Natural killer cell (primary cell): ENCODE data around the gene RASGRP3. TPM values are rescaled to one million over a fixed set of nuclear protein-coding genes. Genes with fewer than 3 reads are reported as not detected.

Source experiments
- ATAC-seq, 3 donors: fragments of 150-1000 bp in 2 of 3; fragments of 200-7000 bp in 1 of 3; cut with Tn5 transposase; 1 replicate in 1 of 3; 2 replicates in 2 of 3; pipeline ENCODE4 v1.10.0; 2021; ENCODE audit warnings: mild to moderate bottlenecking in 2 of 3, moderate library complexity in 2 of 3
- DNase-seq, 2 donors: peaks; one replicate each; pipeline versions ENCODE4 v3.0.0 to v3.0.0-alpha.2; 2013 to 2021; ENCODE audit warnings: mixed read lengths in 1 of 2
- H3K27ac ChIP-seq: one replicate; pipeline ENCODE4 v1.5.1; 2013; ENCODE audit warnings: mild to moderate bottlenecking, low read length
- H3K27me3 ChIP-seq: one replicate; pipeline ENCODE4 v1.6.1; 2013; ENCODE audit warnings: low read length; ENCODE audit not compliant: control insufficient read depth, insufficient read depth
- H3K36me3 ChIP-seq: one replicate; pipeline ENCODE4 v1.6.1; 2013; ENCODE audit warnings: low read length; ENCODE audit not compliant: control insufficient read depth, insufficient read depth
- H3K4me1 ChIP-seq: one replicate; pipeline ENCODE4 v1.6.1; 2013; ENCODE audit warnings: low read length; ENCODE audit not compliant: control insufficient read depth, insufficient read depth
- H3K4me3 ChIP-seq: one replicate; pipeline ENCODE4 v1.5.1; 2013; ENCODE audit warnings: low read length
- H3K9me3 ChIP-seq: one replicate; pipeline ENCODE4 v1.6.1; 2013; ENCODE audit warnings: low read length; ENCODE audit not compliant: control insufficient read depth, insufficient read depth
- H3K27ac Mint-ChIP-seq, 2 donors: one replicate each; pipeline ENCODE4 v1.8.0; 2022; ENCODE audit warnings: mild to moderate bottlenecking in 2 of 2, mixed read lengths in 2 of 2, moderate library complexity in 1 of 2
- H3K27me3 Mint-ChIP-seq, 2 donors: one replicate each; pipeline ENCODE4 v1.8.0; 2022; ENCODE audit warnings: low read depth in 2 of 2, mixed read lengths in 2 of 2
- H3K36me3 Mint-ChIP-seq: one replicate; pipeline ENCODE4 v1.8.0; 2022; ENCODE audit warnings: mixed read lengths
- H3K4me1 Mint-ChIP-seq, 2 donors: one replicate each; pipeline ENCODE4 v1.8.0; 2022; ENCODE audit warnings: mixed read lengths in 2 of 2
- H3K4me3 Mint-ChIP-seq: one replicate; pipeline ENCODE4 v1.8.0; 2022; ENCODE audit warnings: mild to moderate bottlenecking, moderate library complexity, mixed read lengths
- H3K9me3 Mint-ChIP-seq, 2 donors: one replicate each; pipeline ENCODE4 v1.8.0; 2022; ENCODE audit warnings: mixed read lengths in 2 of 2
- WGBS: methylation state at CpG from one replicate; pipeline ENCODE4 v1.1.7; 2013; ENCODE audit warnings: missing lambda C conversion rate; ENCODE audit not compliant: insufficient coverage; 5-methylcytosine and 5-hydroxymethylcytosine counted together
- intact Hi-C: fragments of 100-400 bp; cut with micrococcal nuclease; formaldehyde crosslinking; loops from one replicate; pipeline ENCODE4 v1.14.2; 2022
- total RNA-seq, 4 donors: library from RNA; stranded (reverse); fragments of 120-200 nt in 1 of 4; gene quantifications; one replicate each; pipeline versions ENCODE4 v1.2.3 to v1.2.4, GENCODE V29; 2013 to 2022
- TF ChIP-seq, protein P1 (sequence below): fragments of 200-600 bp; IDR thresholded peaks from one replicate; pipeline ENCODE4 v1.8.0; 2022; ENCODE audit warnings: antibody characterized with exemption

Gene RASGRP3
- total RNA-seq, 3 donors from 2014 or later (not counting 1 experiment from before 2014, with no cell fraction given), result 1.8 to 21.1 (median 2.7) TPM

DNA sequence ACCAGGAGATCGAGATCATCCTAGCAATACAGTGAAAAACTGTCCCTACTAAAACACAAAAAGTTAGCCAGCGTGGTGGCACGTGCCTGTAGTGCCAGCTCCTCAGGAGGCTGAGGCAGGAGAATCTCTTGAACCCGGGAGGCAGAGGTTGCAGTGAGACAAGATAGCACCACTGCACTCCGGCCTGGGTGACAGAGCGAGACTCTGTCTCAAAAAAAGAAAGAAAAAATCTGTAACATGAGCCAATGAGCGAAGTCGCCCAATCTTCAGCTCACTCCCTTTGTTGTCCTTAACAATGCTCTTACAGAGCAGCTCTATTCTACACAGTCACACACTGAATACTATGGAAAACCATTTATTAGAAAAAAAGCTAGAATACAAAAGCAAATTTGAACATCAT, 100.6 kb downstream of the RASGRP3 start:
- Histone ChIP-seq H3K27ac (no peak overlapping the region), H3K4me1 (no peaks in the 10 kb centered on the region), H3K4me3 (no peak overlapping the region), H3K9me3 (no peaks in the 10 kb centered on the region), H3K27me3 (no peaks in the 10 kb centered on the region), H3K36me3 (no peaks in the 10 kb centered on the region)
- Mint-ChIP-seq H3K4me1 (no peaks in the 10 kb centered on the region), H3K9me3 (no peaks in the 10 kb centered on the region), H3K4me3 (no peak overlapping the region), H3K27me3 (no peaks in the 10 kb centered on the region), H3K27ac (no peak overlapping the region), H3K36me3 (no peaks in the 10 kb centered on the region)
- WGBS, result 96% methylated on average over 8 of the region's 8 CpGs
- TF ChIP-seq, protein P1, sequence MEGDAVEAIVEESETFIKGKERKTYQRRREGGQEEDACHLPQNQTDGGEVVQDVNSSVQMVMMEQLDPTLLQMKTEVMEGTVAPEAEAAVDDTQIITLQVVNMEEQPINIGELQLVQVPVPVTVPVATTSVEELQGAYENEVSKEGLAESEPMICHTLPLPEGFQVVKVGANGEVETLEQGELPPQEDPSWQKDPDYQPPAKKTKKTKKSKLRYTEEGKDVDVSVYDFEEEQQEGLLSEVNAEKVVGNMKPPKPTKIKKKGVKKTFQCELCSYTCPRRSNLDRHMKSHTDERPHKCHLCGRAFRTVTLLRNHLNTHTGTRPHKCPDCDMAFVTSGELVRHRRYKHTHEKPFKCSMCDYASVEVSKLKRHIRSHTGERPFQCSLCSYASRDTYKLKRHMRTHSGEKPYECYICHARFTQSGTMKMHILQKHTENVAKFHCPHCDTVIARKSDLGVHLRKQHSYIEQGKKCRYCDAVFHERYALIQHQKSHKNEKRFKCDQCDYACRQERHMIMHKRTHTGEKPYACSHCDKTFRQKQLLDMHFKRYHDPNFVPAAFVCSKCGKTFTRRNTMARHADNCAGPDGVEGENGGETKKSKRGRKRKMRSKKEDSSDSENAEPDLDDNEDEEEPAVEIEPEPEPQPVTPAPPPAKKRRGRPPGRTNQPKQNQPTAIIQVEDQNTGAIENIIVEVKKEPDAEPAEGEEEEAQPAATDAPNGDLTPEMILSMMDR, result no peak
- ATAC-seq, result no peak
- intact Hi-C loops, result no loop called here
- DNase-seq, result no peak

DNA sequence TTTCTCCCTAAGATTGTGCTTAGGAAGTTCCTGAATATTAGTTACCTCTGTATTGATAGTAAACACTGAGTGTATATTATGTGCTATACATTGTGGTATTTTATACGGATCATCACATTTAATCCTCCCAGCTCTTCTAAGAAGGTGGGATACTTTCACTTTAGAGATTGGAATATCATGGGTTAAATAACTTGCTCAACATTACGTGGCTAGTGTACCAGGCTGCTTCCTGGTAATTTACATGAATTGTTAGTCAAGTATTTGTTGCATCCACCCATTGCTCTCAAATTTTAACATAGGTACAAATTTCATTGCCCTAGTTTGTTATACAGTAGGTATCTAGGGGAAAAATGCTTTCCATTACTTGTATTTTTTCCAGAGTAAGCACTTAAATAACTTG, 101.2 kb downstream of the RASGRP3 start:
- H3K9me3 ChIP-seq, result no peaks in the 10 kb centered on the region
- no peaks in the 10 kb centered on the region for H3K27me3 Mint-ChIP-seq
- ATAC-seq, result no peak
- no peak overlapping the region for H3K27ac Mint-ChIP-seq
- H3K27ac ChIP-seq, result no peak overlapping the region
- H3K36me3 ChIP-seq, result no peaks in the 10 kb centered on the region
- DNase-seq, result no peak
- H3K4me3 ChIP-seq, result no peak overlapping the region
- H3K36me3 Mint-ChIP-seq, result no peaks in the 10 kb centered on the region
- no peaks in the 10 kb centered on the region for H3K4me1 Mint-ChIP-seq
- 0% methylated on average over 1 of the region's 2 CpGs for WGBS
- TF ChIP-seq, protein P1, result no peak
- H3K4me1 ChIP-seq, result no peaks in the 10 kb centered on the region
- H3K27me3 ChIP-seq, result no peaks in the 10 kb centered on the region
- no peak overlapping the region for H3K4me3 Mint-ChIP-seq
- intact Hi-C loops, result no loop called here
- no peaks in the 10 kb centered on the region for H3K9me3 Mint-ChIP-seq

DNA sequence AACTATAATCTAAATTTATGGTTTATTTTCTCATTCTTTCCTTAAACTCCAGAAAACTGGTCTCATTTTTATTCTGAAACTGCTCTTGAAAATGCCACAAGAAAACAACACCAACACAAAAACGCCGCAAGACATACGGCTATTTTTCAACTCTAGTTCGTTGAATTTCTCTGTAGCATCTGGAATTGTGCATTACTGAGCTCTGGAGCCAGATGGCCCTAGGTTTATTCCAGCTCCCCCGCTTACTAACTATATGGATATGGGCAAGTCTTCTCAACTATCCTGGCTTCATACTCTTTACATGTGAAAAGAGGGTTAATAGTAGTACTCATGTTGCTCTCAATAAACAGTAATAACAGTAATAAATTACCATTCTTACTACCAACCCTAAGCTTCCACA, 102.8 kb downstream of the RASGRP3 start:
- H3K4me1 ChIP-seq, result no peaks in the 10 kb centered on the region
- no peak overlapping the region for H3K4me3 Mint-ChIP-seq
- no peaks in the 10 kb centered on the region for H3K4me1 Mint-ChIP-seq
- TF ChIP-seq, protein P1, result no peak
- no peak overlapping the region for H3K27ac ChIP-seq
- no peak overlapping the region for H3K27ac Mint-ChIP-seq
- ATAC-seq, result no peak
- no peaks in the 10 kb centered on the region for H3K9me3 Mint-ChIP-seq
- H3K27me3 ChIP-seq, result no peaks in the 10 kb centered on the region
- DNase-seq, result no peak
- no peaks in the 10 kb centered on the region for H3K27me3 Mint-ChIP-seq
- intact Hi-C loops, result no loop called here
- peaks cover 7% of the 10 kb centered on the region for H3K36me3 ChIP-seq
- 97% methylated on average over 4 of the region's 5 CpGs for WGBS
- H3K36me3 Mint-ChIP-seq, result no peaks in the 10 kb centered on the region
- no peaks in the 10 kb centered on the region for H3K9me3 ChIP-seq
- no peak overlapping the region for H3K4me3 ChIP-seq

DNA sequence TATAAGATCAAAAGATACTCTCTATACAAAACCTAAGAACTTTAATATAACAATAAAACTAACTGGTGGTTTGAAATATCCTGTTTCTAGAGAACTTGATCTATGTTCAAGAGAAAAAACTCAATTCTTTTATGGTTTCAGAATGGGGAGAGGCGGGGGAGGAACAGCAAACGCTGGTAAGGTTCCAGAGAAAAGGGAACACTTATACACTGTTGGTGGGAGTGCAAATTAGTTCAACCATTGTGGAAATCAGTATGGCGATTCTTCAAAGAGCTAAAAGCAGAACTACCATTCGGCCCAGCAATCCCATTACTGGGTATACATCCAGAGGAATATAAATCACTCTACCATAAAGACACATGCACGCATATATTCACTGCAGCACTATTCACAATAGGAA, 105.4 kb downstream of the RASGRP3 start:
- H3K9me3 Mint-ChIP-seq, result no peaks in the 10 kb centered on the region
- Histone ChIP-seq H3K4me1 (no peaks in the 10 kb centered on the region), H3K27me3 (no peaks in the 10 kb centered on the region), H3K9me3 (no peaks in the 10 kb centered on the region), H3K36me3 (peaks cover 30% of the 10 kb centered on the region), H3K27ac (no peak overlapping the region), H3K4me3 (no peak overlapping the region)
- H3K4me1 Mint-ChIP-seq, result no peaks in the 10 kb centered on the region
- TF ChIP-seq, protein P1, result no peak
- ATAC-seq (no peak), DNase-seq (no peak)
- no peaks in the 10 kb centered on the region for H3K27me3 Mint-ChIP-seq
- H3K4me3 Mint-ChIP-seq, result no peak overlapping the region
- H3K27ac Mint-ChIP-seq, result no peak overlapping the region
- peaks cover 5% of the 10 kb centered on the region for H3K36me3 Mint-ChIP-seq
- WGBS, result 55% methylated on average over 5 of the region's 5 CpGs
- intact Hi-C loops, result loop anchor here (5.0 kb wide), 1 partner anchor 105 kb away; the partner anchor contains the start of gene RASGRP3
